GM11168 (cell line): ENCODE data around the gene HK1.

ENCODE experiments used
- in situ Hi-C: fragments of 300-500 bp; cut with MboI; formaldehyde crosslinking; loops from one replicate; pipeline ENCODE4 v1.12.0; 2022; ENCODE audit warnings: low sequenced_read_pairs; ENCODE audit not compliant: unreplicated experiment

HK1 gene

GRCh38 chr10:69338547-69339450 is 60.5 kb downstream of the HK1 start:
- in situ Hi-C loops: no loop called here

- in situ Hi-C loops: no loop called here
Observed at GRCh38 chr10:69340695-69341094, 62.4 kb downstream of the HK1 start.

GRCh38 chr10:69343905-69344304 is 65.6 kb downstream of the HK1 start:
- in situ Hi-C loops: no loop called here

GRCh38 chr10:69344591-69345252 is 66.4 kb downstream of the HK1 start:
- in situ Hi-C loops: no loop called here

GRCh38 chr10:69345402-69345801 is 67.1 kb downstream of the HK1 start:
- in situ Hi-C loops: no loop called here

GRCh38 chr10:69345890-69346474 is 67.7 kb downstream of the HK1 start:
- in situ Hi-C loops: no loop called here

- in situ Hi-C loops: no loop called here
Observed at GRCh38 chr10:69346776-69347175, 68.5 kb downstream of the HK1 start.

GRCh38 chr10:69348816-69349541 is 70.7 kb downstream of the HK1 start:
- in situ Hi-C loops: no loop called here

- in situ Hi-C loops: no loop called here
Observed at GRCh38 chr10:69349542-69349888, 71.2 kb downstream of the HK1 start.

- in situ Hi-C loops: no loop called here
Observed at GRCh38 chr10:69351589-69351988, 73.3 kb downstream of the HK1 start.

- in situ Hi-C loops: no loop called here
Observed at GRCh38 chr10:69352569-69353264, 74.4 kb downstream of the HK1 start.

GRCh38 chr10:69353977-69354635 is 75.8 kb downstream of the HK1 start:
- in situ Hi-C loops: no loop called here

- in situ Hi-C loops: no loop called here
Observed at GRCh38 chr10:69356187-69356586, 77.9 kb downstream of the HK1 start.

GRCh38 chr10:69358148-69358795 is 80.0 kb downstream of the HK1 start:
- in situ Hi-C loops: no loop called here

- in situ Hi-C loops: no loop called here
Observed at GRCh38 chr10:69359148-69359547, 80.9 kb downstream of the HK1 start.

GRCh38 chr10:69359594-69359993 is 81.3 kb downstream of the HK1 start:
- in situ Hi-C loops: no loop called here

GRCh38 chr10:69360485-69361302 is 82.4 kb downstream of the HK1 start:
- in situ Hi-C loops: no loop called here

- in situ Hi-C loops: no loop called here
Observed at GRCh38 chr10:69361303-69361614, 83.0 kb downstream of the HK1 start.
